H1 (cell line): Measurements from ENCODE around the gene UCN3. TPM values are rescaled to one million over a fixed set of nuclear protein-coding genes. Genes with fewer than 3 reads are reported as not detected.
A peak's percentile ranks its signal among the peaks of the same experiment; 100 is the strongest.

Source experiments
- ASH2L ChIP-seq: fragments of 200-600, 300-600 bp; sonication (generic); IDR thresholded peaks from one replicate; pipeline ENCODE4 v1.7.1; 2017; ENCODE audit warnings: low read length
- BACH1 ChIP-seq: IDR thresholded peaks from 2 replicates; pipeline ENCODE4 v1.6.1; 2012; ENCODE audit warnings: low read length, improper control_type of control experiment
- CHD1 ChIP-seq: IDR thresholded peaks from 2 replicates; pipeline ENCODE4 v1.6.1; 2012; ENCODE audit warnings: low read depth, low read length, improper control_type of control experiment
- CREB1 ChIP-seq: IDR thresholded peaks from 2 replicates; pipeline ENCODE4 v1.6.1; 2012; ENCODE audit warnings: inconsistent platforms
- PHF8 ChIP-seq: fragments of 200-600 bp; sonication (generic); conservative IDR thresholded peaks from 2 replicates; pipeline ENCODE4 v1.7.1; 2012; ENCODE audit warnings: low read depth, mild to moderate bottlenecking, inconsistent platforms, low read length, moderate library complexity
- TCF12 ChIP-seq: IDR thresholded peaks from 2 replicates; pipeline ENCODE4 v1.6.1; 2011; ENCODE audit warnings: low read depth, mild to moderate bottlenecking, low read length
- polyA plus RNA-seq, 7 experiments: library from polyadenylated mRNA; depleted of rRNA in 3 of 7; stranded (reverse) in 5 of 7; unstranded in 2 of 7; fragments of >200 nt in 5 of 7; fragments of 200-250 nt in 2 of 7; gene quantifications; 1 replicate in 5 of 7; 2 replicates in 1 of 7; 4 replicates in 1 of 7; pipeline versions ENCODE4 v1.2.1 to v1.2.3, GENCODE V29; 2011 to 2013; ENCODE audit warnings: missing spikeins in 2 of 7, mixed read lengths in 2 of 7
- total RNA-seq: library from RNA; stranded (reverse); fragmentation: NEBNext Ultra II Directional; extraction: Animal tissue kit (Norgen Biotek cat#: 25700); gene quantifications from 2 replicates; pipeline ENCODE4 v1.2.1, GENCODE V29; 2021

Gene UCN3
- total and polyA plus RNA-seq, 2 of the 8 experiments (the other 6 are each of a cell fraction or from before 2014, with no cell fraction given): not detected

- 0 out of 2 replicates have a peak, but pooled peaks have one; percentile 32 for TF ChIP-seq CREB1
- peak; percentile 93 for TF ChIP-seq ASH2L
- no peak for TF ChIP-seq CHD1
- peak; percentile 91 for TF ChIP-seq PHF8
- TF ChIP-seq TCF12: no peak
- TF ChIP-seq BACH1: no peak
- TF ChIP-seq, all 59 proteins: peak for 12
Measured at GRCh38 chr10:5412277-5412941, 47.6 kb downstream of the UCN3 start, which contains the start of gene NET1 (continued).
